GM21737 (cell line): Measurements from ENCODE around the gene RNMT.
A peak's percentile ranks its signal among the peaks of the same experiment; 100 is the strongest.
"Not testable (repeated sequence)": the region's sequence is repeated elsewhere in the genome, so short reads cannot be mapped to it uniquely, and the experiment has no call there.

Experiments used
- ATAC-seq: cut with Tn5 transposase; IDR thresholded peaks from one replicate; pipeline ENCODE4 v1.9.1; 2021; ENCODE audit warnings: mild to moderate bottlenecking, moderate library complexity; ENCODE audit not compliant: unreplicated experiment

The RNMT gene

GRCh38 chr18:13726232-13726971 is at the start of gene RNMT, which contains the start of gene FAM210A:
RNMT (plus strand) TSS chr18:13726673; CDS start chr18:13731518, 4,845 bp downstream.
FAM210A (minus strand) TSS chr18:13726558; CDS start chr18:13682077, 44,481 bp downstream.
- ATAC-seq = peak; percentile 89

GRCh38 chr18:13677350-13677749 is 49.1 kb upstream of the RNMT start:
- not testable (repeated sequence) for ATAC-seq

DNA sequence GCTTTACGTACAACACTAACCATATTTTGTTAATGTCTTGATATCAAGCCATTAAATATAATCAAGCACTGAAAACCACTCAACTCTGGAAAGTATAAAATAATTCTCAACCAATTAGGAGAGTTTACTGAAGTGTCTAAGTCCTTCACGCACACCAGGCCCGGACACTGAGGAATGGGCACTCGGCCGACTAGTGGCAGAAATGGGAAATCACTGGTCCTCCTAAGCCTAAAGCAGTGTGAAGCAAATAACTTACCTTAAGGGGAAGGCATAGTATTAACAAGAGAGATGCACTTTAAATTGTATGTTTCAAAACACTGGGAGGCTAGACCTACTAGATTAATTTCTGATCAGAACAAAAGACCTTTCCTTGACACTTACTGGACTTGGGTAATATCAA is 45.9 kb upstream of the RNMT start:
- ATAC-seq = no peak

DNA sequence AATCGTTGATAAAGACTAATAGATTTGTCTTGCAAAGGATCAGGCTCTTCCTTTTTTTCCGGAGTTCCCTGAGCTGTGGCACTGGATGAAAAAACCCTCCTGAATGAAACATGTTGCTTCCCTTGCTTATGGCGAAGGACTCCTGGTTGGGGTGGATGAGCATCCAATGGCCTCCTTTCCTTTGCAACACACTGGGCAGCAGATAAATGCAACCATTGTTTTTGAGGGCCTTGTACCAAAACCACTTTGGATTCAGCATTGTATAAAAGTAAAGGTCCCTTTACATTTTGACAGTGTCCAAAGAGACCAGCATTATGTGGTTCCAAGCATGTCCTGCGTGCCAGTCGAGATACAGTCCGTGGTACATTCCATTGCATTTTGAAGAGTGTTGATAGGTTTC is 44.8 kb upstream of the RNMT start:
- ATAC-seq = no peak

- no peak for ATAC-seq
Measured at GRCh38 chr18:13684546-13684945, 41.9 kb upstream of the RNMT start.

DNA sequence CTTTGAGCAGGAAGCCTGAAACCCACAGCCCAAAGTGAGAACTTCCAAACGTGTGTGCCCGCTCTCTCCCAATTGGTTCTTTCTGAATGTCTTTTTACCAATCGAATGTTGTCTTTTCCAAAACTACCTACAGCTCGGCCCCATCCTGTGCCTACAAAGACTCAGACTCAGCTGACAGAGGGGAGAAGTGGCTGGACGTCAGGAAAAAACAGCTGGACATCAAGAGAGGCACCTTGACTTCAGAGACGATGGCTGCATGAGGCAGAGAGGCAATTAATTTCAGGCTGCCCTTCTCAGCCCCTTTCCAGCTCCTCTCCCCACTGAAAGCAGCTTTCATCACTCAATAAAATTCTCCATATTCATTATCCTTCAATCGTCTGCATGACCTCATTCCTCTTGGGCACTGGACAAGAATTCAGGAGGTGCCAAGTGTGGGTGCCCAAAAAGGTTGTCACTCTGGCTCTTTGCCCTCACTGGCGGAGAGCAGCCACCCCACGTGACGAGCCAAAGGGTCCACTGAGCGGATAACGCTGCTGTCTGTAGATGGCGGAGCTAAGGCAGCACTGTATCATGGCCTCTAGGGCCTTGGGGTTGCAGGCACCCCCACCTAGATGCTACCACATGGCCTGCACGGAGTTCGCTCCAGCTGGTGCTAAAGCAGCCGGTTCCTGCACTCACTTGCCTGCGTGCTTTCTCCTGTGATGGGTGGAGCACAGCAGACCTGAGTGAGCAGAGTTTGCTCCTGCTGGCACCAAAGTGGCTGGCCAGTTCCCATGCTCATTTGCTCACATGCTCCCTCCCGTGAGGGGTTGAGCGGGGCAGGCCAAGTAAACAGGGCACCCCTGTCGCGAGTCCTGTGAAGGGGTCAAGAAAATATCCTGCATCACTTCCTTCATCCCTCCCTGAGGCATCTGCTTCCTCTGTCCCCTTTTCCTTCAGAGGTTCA is 38.0 kb upstream of the RNMT start:
- no peak for ATAC-seq

DNA sequence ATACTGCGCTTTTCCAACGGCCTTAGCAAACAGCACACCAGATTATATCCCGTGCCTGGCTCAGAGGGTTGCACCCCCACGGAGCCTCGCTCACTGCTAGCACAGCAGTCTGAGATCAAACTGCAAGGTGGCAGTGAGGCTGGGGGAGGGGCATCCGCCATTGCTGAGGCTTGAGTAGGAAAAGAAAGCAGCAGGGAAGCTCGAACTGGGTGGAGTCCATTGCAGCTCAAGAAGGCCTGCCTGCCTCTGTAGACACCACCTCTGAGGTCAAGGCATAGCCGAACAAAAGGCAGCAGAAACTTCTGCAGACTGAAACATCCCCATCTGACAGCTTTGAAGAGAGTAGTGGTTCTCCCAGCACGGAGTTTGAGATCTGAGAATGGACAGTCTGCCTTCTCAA is 36.4 kb upstream of the RNMT start:
- not testable (repeated sequence) for ATAC-seq

GRCh38 chr18:13695337-13695736 is 31.1 kb upstream of the RNMT start:
- not testable (repeated sequence) for ATAC-seq

DNA sequence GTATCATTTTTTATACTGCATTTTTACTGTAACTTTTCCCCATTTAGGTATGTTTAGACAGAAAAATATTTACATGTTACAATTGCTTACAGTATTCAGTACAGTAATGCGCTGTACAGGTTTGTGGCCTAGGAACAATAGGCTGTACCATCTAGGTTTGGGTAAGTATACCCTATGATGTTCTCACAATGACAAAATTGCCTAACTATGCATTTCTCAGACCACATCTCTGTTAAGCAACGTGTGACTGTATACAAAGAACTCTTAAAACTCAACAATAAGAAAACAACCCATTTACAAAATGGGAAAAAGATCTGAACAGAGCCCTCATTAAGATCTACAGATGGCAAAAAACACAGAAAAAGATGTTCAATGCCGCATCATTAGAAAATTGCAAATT is 29.5 kb upstream of the RNMT start:
- no peak for ATAC-seq

GRCh38 chr18:13700153-13700552 is 26.3 kb upstream of the RNMT start:
- ATAC-seq = no peak

DNA sequence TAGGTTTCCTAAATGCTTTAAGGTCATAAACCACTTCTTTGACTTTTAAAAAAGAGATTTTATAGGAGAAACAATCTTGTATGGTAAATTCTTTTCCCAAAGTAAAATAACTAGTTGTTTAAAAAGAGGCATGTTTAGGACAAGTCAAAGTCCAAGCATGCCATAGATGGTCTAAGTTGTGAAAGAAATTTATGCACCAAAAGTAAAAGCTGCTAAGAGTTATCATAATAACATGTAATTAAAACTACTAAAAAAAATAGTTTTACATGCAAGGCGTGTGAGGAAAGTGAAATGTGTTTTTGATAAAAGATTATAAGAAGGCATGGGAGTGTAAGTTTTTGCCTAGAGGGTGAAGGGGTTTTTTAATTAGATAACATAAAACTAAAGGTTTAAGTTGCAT is 22.6 kb upstream of the RNMT start:
- ATAC-seq = no peak

DNA sequence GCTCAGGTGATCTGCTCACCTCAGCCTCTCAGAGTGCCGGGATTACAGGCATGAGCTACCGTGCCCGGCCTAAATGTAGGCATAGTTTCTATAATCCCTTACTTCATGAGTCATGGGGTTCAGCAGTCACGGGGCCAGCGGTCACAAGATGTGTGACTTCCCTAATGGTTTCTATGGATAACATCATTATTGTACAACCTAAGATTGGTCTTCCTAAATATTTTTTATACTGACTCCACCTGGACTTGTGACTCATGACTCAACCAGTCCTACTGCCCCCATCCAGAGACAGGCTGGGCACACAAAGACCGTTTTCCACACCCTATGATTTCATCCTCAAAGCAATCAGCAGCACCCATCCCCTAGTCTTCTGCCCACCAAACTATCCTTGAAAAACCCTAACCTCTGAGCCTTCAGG is 16.1 kb upstream of the RNMT start:
- no peak for ATAC-seq

DNA sequence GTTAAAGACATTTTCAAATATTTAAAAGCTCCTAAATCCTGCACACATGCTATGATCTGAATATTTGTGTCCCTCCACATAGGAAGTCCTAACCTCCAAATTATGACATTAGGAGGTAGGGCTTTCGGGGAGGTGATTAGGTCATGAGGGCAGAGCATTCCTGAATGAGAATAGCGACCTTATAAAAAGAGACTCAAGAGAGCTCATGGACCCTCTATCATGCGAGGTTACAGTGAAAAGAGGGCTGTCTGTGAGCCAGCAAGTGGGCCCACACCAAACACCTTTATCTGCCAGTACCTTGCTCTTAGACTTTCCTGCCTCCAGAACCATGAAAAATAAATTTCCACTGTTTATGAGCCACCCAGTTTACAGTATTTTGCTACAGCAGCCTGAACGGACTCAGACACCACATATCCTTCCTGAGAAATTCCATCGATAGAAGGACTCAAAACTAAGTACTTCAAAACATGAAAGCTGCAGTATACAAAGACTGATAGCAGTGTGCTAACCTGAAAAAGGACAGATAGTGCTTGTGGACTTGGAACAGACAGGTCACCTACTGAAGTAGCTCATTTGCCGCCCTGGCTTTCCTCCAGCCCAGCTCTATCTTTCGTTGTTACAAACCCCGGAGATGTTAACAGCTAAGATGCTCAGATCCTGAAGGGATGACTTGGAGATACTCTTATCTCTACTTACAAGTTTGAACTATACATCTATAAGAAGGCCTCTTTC is 13.9 kb upstream of the RNMT start:
- no peak for ATAC-seq

DNA sequence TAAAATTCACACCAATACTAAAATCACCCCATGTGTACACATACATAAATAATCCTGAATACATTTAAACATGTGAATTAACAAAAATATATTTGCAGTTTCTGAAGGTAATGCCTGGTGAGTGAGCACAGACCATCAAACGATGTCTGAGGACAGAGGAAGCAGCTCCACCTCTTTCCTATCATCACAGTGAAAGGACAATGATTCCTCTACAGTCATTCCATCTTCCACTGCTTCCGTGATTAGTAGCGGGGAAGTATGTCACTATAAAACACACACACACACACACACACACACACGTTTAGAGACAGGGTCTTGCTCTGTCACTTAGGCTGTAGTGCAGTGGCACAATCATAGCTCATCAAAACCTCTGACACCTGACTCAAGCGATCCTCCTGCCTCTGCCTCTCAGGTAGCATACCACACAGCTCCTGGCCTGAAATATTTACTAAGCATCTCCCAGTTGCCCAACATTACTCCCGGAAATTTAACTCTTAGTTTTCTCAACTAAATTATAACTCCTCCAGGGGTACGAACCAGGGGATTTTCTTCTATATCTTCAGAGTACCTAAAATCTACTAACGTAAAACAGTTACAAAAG is 12.9 kb upstream of the RNMT start:
- no peak for ATAC-seq

GRCh38 chr18:13715330-13715729 is 11.1 kb upstream of the RNMT start:
- ATAC-seq = no peak

GRCh38 chr18:13716916-13717315 is 9.6 kb upstream of the RNMT start:
- ATAC-seq = no peak

GRCh38 chr18:13720123-13720522 is 6.3 kb upstream of the RNMT start:
- no peak for ATAC-seq

DNA sequence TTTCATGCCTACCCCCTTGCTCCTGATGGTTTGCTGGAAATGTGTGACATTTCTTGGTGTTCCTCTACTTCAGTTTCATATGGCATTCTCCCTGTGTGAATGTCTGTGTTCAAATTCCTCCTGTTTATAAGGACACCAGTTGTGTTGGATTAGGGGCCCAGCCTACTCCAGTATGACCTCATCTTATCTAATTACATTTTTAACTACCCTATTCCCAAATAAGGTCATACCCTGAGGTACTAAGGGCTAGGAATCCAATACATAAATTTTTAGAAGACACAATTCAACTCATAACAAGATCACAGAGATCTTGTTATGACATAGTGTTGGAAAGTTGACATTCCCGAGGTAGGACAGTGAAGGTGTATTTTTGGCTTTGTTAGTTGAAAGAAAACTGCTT is 5.6 kb upstream of the RNMT start:
- ATAC-seq = no peak

DNA sequence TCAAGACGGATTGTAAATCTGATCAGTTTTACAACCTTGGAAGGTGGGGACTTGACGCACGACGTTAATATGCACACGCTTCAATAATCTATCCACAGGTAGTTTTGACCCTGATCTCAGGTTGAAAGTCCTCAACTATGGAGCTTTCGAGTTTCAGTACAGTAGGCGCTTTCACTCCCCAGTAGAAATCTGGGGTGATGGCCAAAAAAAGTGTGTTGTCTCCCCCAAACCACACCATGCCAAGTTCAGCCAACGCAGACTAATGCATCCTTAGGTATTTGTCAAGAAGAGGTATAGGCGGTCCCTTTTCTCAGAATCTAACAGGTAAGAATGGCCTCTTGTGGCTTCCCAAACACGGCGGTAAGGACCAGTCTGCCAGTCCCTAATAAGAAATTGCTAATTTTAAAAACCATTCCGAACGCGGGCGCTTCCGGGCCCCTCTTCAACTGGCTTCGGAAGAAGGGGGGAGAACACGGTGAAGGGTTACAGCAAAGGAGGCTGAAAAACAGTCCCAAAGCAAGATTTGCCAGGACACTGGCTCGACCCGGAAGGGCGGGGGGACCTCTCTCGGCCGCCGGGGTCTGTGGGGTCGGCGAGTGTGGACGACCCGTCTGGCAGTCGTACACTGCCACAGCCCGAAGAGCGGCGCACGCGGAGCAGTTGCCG is 774 bp upstream of the RNMT start:
- ATAC-seq = no peak

DNA sequence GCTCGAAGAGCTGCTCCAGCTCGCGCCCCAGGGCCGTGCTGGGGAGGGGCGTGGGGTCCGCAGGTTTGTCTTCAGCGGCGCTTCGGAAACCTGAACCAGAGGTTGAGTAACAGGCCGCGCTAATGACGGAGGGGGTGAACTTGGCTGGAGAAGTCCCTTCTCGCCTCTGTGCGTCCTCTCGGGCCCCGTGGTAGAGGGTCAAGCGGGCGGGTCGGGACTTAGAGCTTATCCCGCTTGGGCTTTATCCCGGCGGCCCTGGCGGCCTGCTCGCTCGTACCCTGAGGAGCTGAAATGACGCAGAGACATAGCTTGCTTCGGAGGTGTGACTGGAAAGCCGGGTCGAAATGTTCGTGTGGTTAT is 479 bp downstream of the RNMT start:
- no peak for ATAC-seq
